Esophagus muscularis mucosa (tissue), 4 donors: ENCODE data around the gene GARIN3. TPM values are rescaled to one million over a fixed set of nuclear protein-coding genes. Genes with fewer than 3 reads are reported as not detected.
A peak's percentile ranks its signal among the peaks of the same experiment; 100 is the strongest.

ENCODE experiments used
- DNase-seq: peaks from one replicate; pipeline ENCODE4 v3.0.0-alpha.2; 2017; ENCODE audit errors: extremely low spot score
- H3K27ac ChIP-seq, 4 donors: fragments of 200-600 bp; sonication (generic); replicated peaks in 1 of 4; 1 replicate in 3 of 4; 2 replicates in 1 of 4; pipeline ENCODE4 v1.5.1; 2016 to 2019; ENCODE audit warnings: mild to moderate bottlenecking in 1 of 4
- H3K27me3 ChIP-seq, 4 donors: fragments of 200-600 bp; sonication (generic); one replicate each; pipeline versions ENCODE4 v1.5.1 to v1.6.0; 2016 to 2019
- H3K36me3 ChIP-seq, 4 donors: fragments of 200-600 bp; sonication (generic); one replicate each; pipeline ENCODE4 v1.5.1; 2016 to 2019
- H3K4me1 ChIP-seq, 4 donors: fragments of 200-600 bp; sonication (generic); one replicate each; pipeline ENCODE4 v1.5.1; 2016 to 2019
- H3K4me3 ChIP-seq, 4 donors: fragments of 200-600 bp; sonication (generic); 1 replicate in 2 of 4; 2 replicates in 2 of 4; pipeline ENCODE4 v1.5.1; 2016 to 2019; ENCODE audit warnings: mild to moderate bottlenecking in 4 of 4, moderate library complexity in 1 of 4
- H3K9me3 ChIP-seq, 4 donors: fragments of 200-600 bp; sonication (generic); 1 replicate in 3 of 4; 2 replicates in 1 of 4; pipeline ENCODE4 v1.5.1; 2016 to 2019
- CTCF ChIP-seq, 3 experiments: fragments of 200-600 bp in 2 of 3; fragments of 450-650 bp in 1 of 3; sonication (generic) in 2 of 3; IDR thresholded peaks; one replicate each; pipeline ENCODE4 v1.5.1; 2017 to 2019; ENCODE audit warnings: antibody characterized with exemption in 3 of 3, mild to moderate bottlenecking in 2 of 3, moderate library complexity in 1 of 3
- EP300 ChIP-seq: sonication (generic); formaldehyde crosslinking; IDR thresholded peaks from one replicate; pipeline ENCODE4 v1.6.1; 2017; ENCODE audit warnings: antibody characterized with exemption
- POLR2A ChIP-seq: fragments of 450-650 bp; IDR thresholded peaks from one replicate; pipeline ENCODE4 v1.6.1; 2017; ENCODE audit warnings: antibody characterized with exemption, moderate library complexity, mild to moderate bottlenecking, low read depth
- POLR2AphosphoS5 ChIP-seq, 2 donors: sonication (generic); formaldehyde crosslinking; IDR thresholded peaks; one replicate each; pipeline ENCODE4 v1.6.1; 2017; ENCODE audit warnings: antibody characterized with exemption in 2 of 2
- WGBS: methylation state at CpG from one replicate; pipeline ENCODE4 v1.1.5; 2018; 5-methylcytosine and 5-hydroxymethylcytosine counted together
- intact Hi-C: fragments of 100-400 bp; cut with DNase I; formaldehyde crosslinking; loops from one replicate; pipeline ENCODE4 v1.15.1; 2023
- total RNA-seq, 4 donors: library from RNA; depleted of rRNA; stranded (reverse); fragments of >200 nt; gene quantifications; one replicate each; pipeline versions ENCODE4 v1.1.0 to v1.2.1, GENCODE V29; 2016

Gene GARIN3
- total RNA-seq, 4 donors from 2014 or later: not detected

- H3K9me3 ChIP-seq: no peaks in the 10 kb centered on the region
- intact Hi-C loops: loop anchor here (10.0 kb wide), 1 partner anchor 122 kb away; the partner anchor contains the start of gene CYFIP2
- no peaks in the 10 kb centered on the region for H3K27me3 ChIP-seq
- H3K36me3 ChIP-seq: peaks cover 8 to 19% (median 16%) of the 10 kb centered on the region in 4 donors
- H3K4me1 ChIP-seq: peaks cover 13 to 21% (median 17%) of the 10 kb centered on the region in 4 donors
- 2% methylated on average over 19 of the region's 48 CpGs for whole genome bisulfite sequencing
- peak; percentile 86 to 97 for TF ChIP-seq POLR2AphosphoS5 (IDR thresholded peaks at IDR 0.05)
- no peak for TF ChIP-seq POLR2A
- peak within 1 kb of the TSS; percentile 85 to 96 (median 89) for H3K4me3 ChIP-seq
- H3K27ac ChIP-seq: peak within 1 kb of the TSS; percentile 88 to 94 (median 92)
- DNase-seq: peak; percentile 98
Measured at GRCh38 chr5:157142317-157143126, 23.5 kb downstream of the GARIN3 start, which contains the start of gene MED7. MED7 (minus strand) TSS chr5:157142865; CDS start chr5:157139431, 3,434 bp downstream.

DNA sequence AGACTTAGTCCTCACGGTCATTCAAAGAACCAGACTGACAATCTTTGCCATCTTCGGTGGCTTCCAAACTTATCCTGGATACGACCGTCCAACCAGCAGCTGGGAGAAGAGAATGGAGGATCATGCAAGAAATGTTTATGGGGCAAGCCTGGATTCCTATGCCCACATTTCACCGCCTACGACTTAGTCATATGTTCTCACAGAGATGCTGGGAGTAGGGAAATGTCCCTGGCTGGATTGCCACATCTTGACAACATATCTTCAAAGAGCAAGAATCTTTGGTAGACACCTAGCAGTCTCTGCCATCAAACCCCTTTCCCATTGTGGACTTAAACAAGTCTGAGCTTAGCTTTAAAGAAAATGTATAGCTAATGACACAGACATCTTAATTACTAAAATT is 28.4 kb downstream of the GARIN3 start:
- WGBS: 94% methylated on average over 6 of the region's 6 CpGs
- TF ChIP-seq POLR2A (no peak), POLR2AphosphoS5 (IDR thresholded peaks at IDR 0.05) (no peak), CTCF (IDR thresholded peaks at IDR 0.05) (no peak), EP300 (no peak)
- Histone ChIP-seq H3K27ac (no peak overlapping the region), H3K27me3 (no peaks in the 10 kb centered on the region), H3K9me3 (no peaks in the 10 kb centered on the region), H3K36me3 (peaks cover 8 to 33% (median 26%) of the 10 kb centered on the region in 4 donors), H3K4me1 (peaks cover 13 to 16% (median 14%) of the 10 kb centered on the region in 4 donors), H3K4me3 (no peak overlapping the region)
- intact Hi-C loops: no loop called here
- no peak for DNase-seq

DNA sequence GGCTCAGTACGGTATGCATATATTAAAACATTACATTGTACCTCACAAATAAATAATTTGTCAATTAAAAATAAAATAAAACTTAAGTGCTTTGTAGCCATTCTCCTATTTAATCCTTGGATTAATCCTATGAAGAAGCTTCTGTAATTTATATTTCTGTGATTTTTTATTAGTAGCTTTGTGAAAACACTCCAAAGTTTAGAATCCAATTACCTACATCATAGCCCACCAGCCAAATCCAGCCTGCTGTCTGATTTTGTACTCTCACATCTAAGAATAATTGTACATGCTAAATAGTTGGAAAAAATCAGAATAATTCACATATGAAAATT is 33.8 kb downstream of the GARIN3 start:
- Histone ChIP-seq H3K27ac (no peak overlapping the region), H3K9me3 (no peaks in the 10 kb centered on the region), H3K27me3 (no peaks in the 10 kb centered on the region), H3K4me1 (no peaks in the 10 kb centered on the region), H3K4me3 (no peak overlapping the region), H3K36me3 (peaks cover 0 to 11% (median 7%) of the 10 kb centered on the region in 4 donors)
- intact Hi-C loops: no loop called here
- TF ChIP-seq POLR2A: no peak
- TF ChIP-seq POLR2AphosphoS5 (IDR thresholded peaks at IDR 0.05): no peak
- DNase-seq: no peak
- 24% methylated on average over 1 of the region's 1 CpG for WGBS

GRCh38 chr5:157130925-157131324 is 35.1 kb downstream of the GARIN3 start:
- 69% methylated on average over 7 of the region's 7 CpGs for WGBS
- no peaks in the 10 kb centered on the region for H3K4me1 ChIP-seq
- TF ChIP-seq POLR2A: no peak
- TF ChIP-seq POLR2AphosphoS5 (IDR thresholded peaks at IDR 0.05): no peak
- no peak for TF ChIP-seq CTCF (IDR thresholded peaks at IDR 0.05)
- TF ChIP-seq EP300: no peak
- no peak for DNase-seq
- no peaks in the 10 kb centered on the region for H3K9me3 ChIP-seq
- no peaks in the 10 kb centered on the region for H3K27me3 ChIP-seq
- intact Hi-C loops: no loop called here
- H3K4me3 ChIP-seq: no peak overlapping the region
- no peaks in the 10 kb centered on the region for H3K36me3 ChIP-seq
- H3K27ac ChIP-seq: no peak overlapping the region

DNA sequence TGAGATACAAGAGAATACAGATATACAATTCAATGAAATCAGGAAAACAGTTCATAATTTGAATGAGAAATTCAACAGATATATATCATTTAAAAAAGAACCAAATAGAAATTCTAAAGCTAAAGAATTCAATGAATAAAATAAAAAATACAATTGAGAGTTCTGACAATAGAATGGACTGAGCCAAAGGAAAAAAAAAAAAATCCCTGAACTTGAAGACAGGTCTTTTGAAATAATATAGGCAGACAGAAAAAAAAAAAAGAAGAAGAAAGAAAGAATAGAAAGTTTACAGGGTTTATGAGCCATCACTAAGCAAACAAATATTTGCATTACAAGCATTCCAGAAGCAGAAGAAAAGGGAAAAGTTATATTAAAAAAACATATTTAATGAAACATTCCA is 44.4 kb downstream of the GARIN3 start:
- intact Hi-C loops: no loop called here
- TF ChIP-seq POLR2A (no peak), POLR2AphosphoS5 (IDR thresholded peaks at IDR 0.05) (no peak), EP300 (no peak), CTCF (IDR thresholded peaks at IDR 0.05) (no peak)
- H3K36me3 ChIP-seq: no peaks in the 10 kb centered on the region
- H3K9me3 ChIP-seq: peaks cover 0 to 7% (median 0%) of the 10 kb centered on the region in 4 donors
- no peaks in the 10 kb centered on the region for H3K4me1 ChIP-seq
- no peak overlapping the region for H3K27ac ChIP-seq
- no peak overlapping the region for H3K4me3 ChIP-seq
- DNase-seq: no peak
- H3K27me3 ChIP-seq: no peaks in the 10 kb centered on the region
